Ectodermal cell (in vitro differentiated cells): ENCODE results near the gene SFMBT1.

ENCODE experiments used
- H3K27ac ChIP-seq: 2 replicates; pipeline ENCODE4 v1.7.0; 2013; ENCODE audit warnings: mild to moderate bottlenecking, low read depth, low read length; ENCODE audit not compliant: insufficient read depth, poor library complexity, severe bottlenecking
- H3K27me3 ChIP-seq: 2 replicates; pipeline ENCODE4 v1.7.0; 2013; ENCODE audit warnings: mild to moderate bottlenecking, low read length; ENCODE audit not compliant: insufficient read depth, control insufficient read depth, poor library complexity, severe bottlenecking
- H3K36me3 ChIP-seq: one replicate; pipeline ENCODE4 v1.7.0; 2013; ENCODE audit warnings: low read length; ENCODE audit not compliant: control insufficient read depth, insufficient read depth
- H3K4me1 ChIP-seq: one replicate; pipeline ENCODE4 v1.7.0; 2013; ENCODE audit warnings: low read length; ENCODE audit not compliant: control insufficient read depth, insufficient read depth
- H3K4me3 ChIP-seq: 2 replicates; pipeline ENCODE4 v1.7.0; 2013; ENCODE audit warnings: low read depth, low read length, control low read depth; ENCODE audit not compliant: insufficient read depth
- H3K9me3 ChIP-seq: 2 replicates; pipeline ENCODE4 v1.7.0; 2013; ENCODE audit warnings: mild to moderate bottlenecking, low read length, moderate library complexity; ENCODE audit not compliant: control insufficient read depth
- WGBS, 2 experiments: methylation state at CpG; one replicate each; pipeline ENCODE4 v1.1.7; 2013; ENCODE audit warnings: missing lambda C conversion rate in 2 of 2; 5-methylcytosine and 5-hydroxymethylcytosine counted together

Gene SFMBT1

GRCh38 chr3:53024315-53024714, 21.6 kb downstream of the SFMBT1 start:
- Histone ChIP-seq H3K27me3 (no peaks in the 10 kb centered on the region), H3K4me3 (no peak overlapping the region), H3K9me3 (no peaks in the 10 kb centered on the region), H3K4me1 (no peaks in the 10 kb centered on the region), H3K27ac (no peak overlapping the region), H3K36me3 (no peaks in the 10 kb centered on the region)
- 91 to 93% methylated on average over 6 of the region's 6 CpGs for WGBS, 2 experiments

DNA sequence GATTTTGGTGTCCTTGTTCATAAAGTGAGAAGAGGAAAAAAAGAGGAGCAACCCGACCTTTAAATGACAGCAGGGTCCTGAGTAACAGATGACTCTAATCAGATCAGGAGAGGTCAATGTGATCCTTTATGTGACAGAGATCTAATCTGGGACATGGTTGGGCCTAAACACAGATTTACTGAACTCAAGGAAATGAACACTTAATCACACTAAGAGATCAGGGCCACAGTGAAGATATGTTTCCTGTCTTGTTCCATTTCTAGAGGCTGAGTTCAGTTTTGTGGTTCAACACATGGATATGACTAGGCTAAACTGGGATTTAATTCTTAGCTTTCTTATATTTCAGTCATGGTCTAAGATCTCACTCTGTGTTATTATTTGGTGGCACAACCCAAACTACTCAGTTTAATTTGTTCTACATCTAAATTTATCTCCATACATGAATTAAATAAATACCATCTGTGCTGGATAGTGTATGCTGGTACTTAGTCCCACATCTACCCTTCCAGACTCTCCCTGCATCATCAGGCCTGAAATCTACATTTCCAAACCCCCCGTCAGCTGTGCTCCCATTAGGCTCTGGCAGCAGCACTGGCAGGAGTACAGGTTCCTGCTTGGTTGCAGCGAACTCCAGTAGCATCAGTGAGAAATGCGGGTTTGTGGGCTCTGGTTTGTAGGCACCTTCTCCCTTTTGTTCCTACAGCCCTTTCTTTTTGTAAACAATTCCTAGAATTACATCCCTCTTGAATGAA, 22.6 kb downstream of the SFMBT1 start:
- Histone ChIP-seq H3K27me3 (no peaks in the 10 kb centered on the region), H3K36me3 (no peaks in the 10 kb centered on the region), H3K4me1 (no peaks in the 10 kb centered on the region), H3K4me3 (no peak overlapping the region), H3K9me3 (no peaks in the 10 kb centered on the region), H3K27ac (no peak overlapping the region)
- 91 to 92% methylated on average over 4 of the region's 4 CpGs for WGBS, 2 experiments

DNA sequence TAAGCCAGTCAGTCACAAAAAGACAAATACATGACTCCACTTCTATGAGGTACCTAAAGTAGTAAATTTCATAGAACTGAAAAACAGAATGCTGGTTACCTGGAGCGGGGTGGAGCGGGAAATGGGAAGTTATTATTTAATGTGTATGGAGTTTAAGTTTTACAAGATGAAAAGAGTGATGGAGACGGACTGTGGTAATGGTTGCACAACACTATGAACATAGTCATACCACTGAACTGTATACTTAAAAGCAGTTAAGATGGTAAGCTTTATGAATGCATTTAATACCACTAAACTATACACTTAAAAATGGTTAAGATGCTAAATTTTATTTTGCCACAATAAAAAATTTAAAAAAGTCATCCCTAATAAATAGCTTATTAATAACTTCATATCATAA, 23.2 kb downstream of the SFMBT1 start:
- WGBS, 2 experiments, result 94 to 100% methylated on average over 2 of the region's 3 CpGs

DNA sequence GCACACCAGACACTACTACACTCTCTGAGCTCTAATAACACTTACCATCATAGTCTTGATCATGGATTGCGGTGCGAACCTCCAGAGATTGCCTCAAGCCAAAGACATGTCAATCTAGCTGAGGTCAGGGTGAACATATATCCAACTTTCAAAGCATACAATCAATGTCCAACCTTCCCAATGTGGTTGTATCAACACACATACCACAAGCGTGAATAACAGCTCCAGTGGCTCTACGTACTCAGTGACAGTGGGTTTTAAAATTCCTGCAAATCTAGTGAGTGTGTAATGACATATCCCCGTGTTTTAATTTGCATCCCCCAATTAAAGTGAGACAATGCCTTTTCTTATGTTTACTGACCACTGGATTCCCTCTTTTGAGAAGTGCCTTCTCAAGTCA, 29.6 kb downstream of the SFMBT1 start:
- no peaks in the 10 kb centered on the region for H3K9me3 ChIP-seq
- 82 to 87% methylated on average over 5 of the region's 5 CpGs for WGBS, 2 experiments
- H3K4me3 ChIP-seq, result no peak overlapping the region
- H3K27ac ChIP-seq, result no peak overlapping the region
- no peaks in the 10 kb centered on the region for H3K4me1 ChIP-seq
- no peaks in the 10 kb centered on the region for H3K36me3 ChIP-seq
- no peaks in the 10 kb centered on the region for H3K27me3 ChIP-seq

More for the DNA sequence above, 23.2 kb downstream of the SFMBT1 start:
- H3K4me3 ChIP-seq, result no peak overlapping the region
- H3K27me3 ChIP-seq, result no peaks in the 10 kb centered on the region
- H3K9me3 ChIP-seq, result no peaks in the 10 kb centered on the region
- no peaks in the 10 kb centered on the region for H3K36me3 ChIP-seq
- no peak overlapping the region for H3K27ac ChIP-seq
- no peaks in the 10 kb centered on the region for H3K4me1 ChIP-seq

DNA sequence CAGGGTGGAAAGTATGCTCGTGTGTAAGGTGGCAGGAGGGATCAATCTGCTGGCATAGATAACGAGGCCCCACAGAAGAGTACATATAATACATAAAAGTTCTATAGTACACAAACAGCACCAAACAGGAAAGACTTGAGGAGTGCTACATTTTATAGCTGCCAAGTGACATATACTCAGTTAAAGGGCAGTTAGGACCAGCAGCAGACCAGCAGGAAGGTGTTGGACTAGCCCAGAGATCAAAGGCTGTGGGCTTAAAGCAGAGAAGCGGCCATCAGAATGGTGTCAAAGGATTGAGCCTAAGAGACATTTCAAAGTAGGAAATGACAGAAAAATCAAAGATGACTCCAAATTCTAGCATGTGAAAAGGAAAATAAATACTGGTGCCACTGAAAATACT, 34.5 kb downstream of the SFMBT1 start:
- Histone ChIP-seq H3K9me3 (no peaks in the 10 kb centered on the region), H3K27ac (no peak overlapping the region), H3K4me3 (no peak overlapping the region), H3K4me1 (peaks cover 4% of the 10 kb centered on the region), H3K27me3 (no peaks in the 10 kb centered on the region), H3K36me3 (no peaks in the 10 kb centered on the region)
- 91% methylated on average over 2 to 3 of the region's 3 CpGs for WGBS, 2 experiments

GRCh38 chr3:53009826-53010539, 35.9 kb downstream of the SFMBT1 start:
- Histone ChIP-seq H3K4me3 (no peak overlapping the region), H3K4me1 (peaks cover 4% of the 10 kb centered on the region), H3K27ac (no peak overlapping the region), H3K27me3 (no peaks in the 10 kb centered on the region), H3K36me3 (no peaks in the 10 kb centered on the region), H3K9me3 (no peaks in the 10 kb centered on the region)
- 85 to 86% methylated on average over 2 of the region's 2 CpGs for WGBS, 2 experiments

DNA sequence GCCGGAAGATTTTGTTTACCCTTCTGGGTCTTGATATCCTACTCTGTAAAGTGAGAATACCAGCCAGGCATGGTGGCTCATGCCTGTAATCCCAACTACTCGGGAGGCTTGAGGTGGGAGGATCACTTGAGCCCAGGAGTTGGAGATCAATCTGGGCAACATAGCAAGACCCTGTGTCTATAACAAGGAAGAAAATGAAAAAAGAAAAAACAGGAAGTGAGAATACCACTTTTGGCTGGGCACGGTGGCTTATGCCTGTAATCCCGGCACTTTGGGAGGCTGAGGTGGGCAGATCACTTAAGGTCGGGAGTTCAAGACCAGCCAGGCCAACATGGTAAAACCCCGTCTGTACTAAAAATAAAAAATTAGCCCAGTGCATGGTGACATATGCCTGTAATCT, 36.9 kb downstream of the SFMBT1 start:
- Histone ChIP-seq H3K9me3 (no peaks in the 10 kb centered on the region), H3K27me3 (no peaks in the 10 kb centered on the region), H3K36me3 (no peaks in the 10 kb centered on the region), H3K4me1 (peaks cover 4% of the 10 kb centered on the region), H3K4me3 (no peak overlapping the region), H3K27ac (no peak overlapping the region)
- 95 to 96% methylated on average over 6 of the region's 6 CpGs for WGBS, 2 experiments

DNA sequence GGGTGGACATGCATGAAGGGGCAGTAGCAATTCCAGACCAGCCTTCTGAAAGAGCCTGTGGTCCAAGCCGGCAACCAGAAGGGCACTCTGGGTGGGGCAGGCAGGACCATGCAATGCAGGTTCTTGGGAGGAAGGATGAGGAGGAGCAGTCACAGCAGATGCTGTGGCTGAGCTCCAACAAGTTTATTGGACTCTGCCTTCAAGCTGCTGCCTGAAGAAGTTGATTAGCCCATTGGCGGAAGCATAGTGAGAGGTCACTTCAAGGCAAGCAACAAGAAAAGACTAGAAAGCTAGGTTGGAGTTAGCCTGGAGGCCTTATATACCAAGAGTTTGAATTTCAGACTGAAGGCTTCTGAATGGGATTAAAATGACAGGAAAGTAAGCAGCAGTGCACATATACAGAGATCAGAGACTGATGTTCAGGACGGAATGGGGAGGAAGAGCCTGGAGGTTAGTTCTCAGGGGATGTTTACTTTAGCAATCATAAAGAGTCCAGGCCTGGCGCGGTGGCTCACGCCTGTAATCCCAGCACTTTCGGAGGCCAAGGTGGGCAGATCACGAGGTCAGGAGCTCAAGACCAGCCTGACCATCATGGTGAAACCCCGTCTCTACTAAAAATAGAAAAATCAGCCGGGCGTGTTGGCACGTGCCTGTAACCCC, 39.9 kb downstream of the SFMBT1 start:
- 93 to 95% methylated on average over 12 of the region's 12 CpGs for WGBS, 2 experiments
- Histone ChIP-seq H3K4me1 (peaks cover 4% of the 10 kb centered on the region), H3K9me3 (no peaks in the 10 kb centered on the region), H3K27ac (no peak overlapping the region), H3K27me3 (no peaks in the 10 kb centered on the region), H3K36me3 (no peaks in the 10 kb centered on the region), H3K4me3 (no peak overlapping the region)

DNA sequence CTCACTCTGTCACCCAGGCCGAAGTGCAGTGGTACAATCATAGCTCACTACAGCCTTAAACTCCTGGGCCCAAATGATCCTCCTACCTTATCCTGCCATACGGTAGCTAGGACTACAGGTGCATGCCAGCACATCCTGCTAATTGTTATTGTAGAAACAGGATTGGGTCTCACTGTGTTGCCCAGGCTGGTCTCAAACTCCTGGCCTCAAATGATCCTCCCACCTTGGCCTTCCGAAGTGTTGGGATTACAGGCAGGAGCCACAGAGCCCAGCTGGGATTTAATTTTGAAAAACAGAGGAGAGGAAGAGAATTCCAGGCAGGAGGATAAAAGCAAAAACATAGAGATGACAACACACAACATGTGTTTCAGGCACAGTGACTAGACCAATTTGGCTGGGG, 40.5 kb downstream of the SFMBT1 start:
- peaks cover 4% of the 10 kb centered on the region for H3K4me1 ChIP-seq
- 90 to 94% methylated on average over 3 of the region's 3 CpGs for WGBS, 2 experiments

DNA sequence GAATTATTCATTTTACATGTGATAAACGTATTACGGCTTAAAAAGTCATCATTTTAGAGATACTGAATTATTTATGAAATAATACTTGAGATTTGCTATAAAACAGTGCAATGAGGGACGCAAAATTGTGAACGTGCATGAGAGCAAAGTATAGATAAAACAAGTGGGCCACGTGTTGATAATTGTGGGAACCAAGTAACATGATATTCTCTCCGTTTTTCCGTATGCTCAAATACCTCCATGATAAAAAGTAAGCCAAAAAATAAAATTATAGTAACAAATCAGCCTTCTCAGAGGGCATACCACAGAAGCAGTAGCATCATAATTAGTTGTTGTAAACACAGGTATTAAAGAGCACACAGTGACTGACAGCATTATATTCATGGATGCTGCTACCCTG, 42.6 kb downstream of the SFMBT1 start:
- Histone ChIP-seq H3K4me1 (no peaks in the 10 kb centered on the region), H3K27ac (no peak overlapping the region), H3K36me3 (no peaks in the 10 kb centered on the region), H3K4me3 (no peak overlapping the region), H3K9me3 (no peaks in the 10 kb centered on the region), H3K27me3 (no peaks in the 10 kb centered on the region)
- WGBS, 2 experiments, result 89 to 99% methylated on average over 6 to 7 of the region's 7 CpGs

More for the DNA sequence above, 40.5 kb downstream of the SFMBT1 start:
- Histone ChIP-seq H3K27me3 (no peaks in the 10 kb centered on the region), H3K36me3 (no peaks in the 10 kb centered on the region), H3K27ac (no peak overlapping the region), H3K9me3 (no peaks in the 10 kb centered on the region), H3K4me3 (no peak overlapping the region)
